Measurements from ENCODE around the gene SMOC1.

- no peak for TF ChIP-seq ZNF146 (CRISPR knock-in tag; IDR thresholded peaks at IDR 0.05; ENCODE audit: unreplicated experiment)
- TF ChIP-seq CTCF (IDR thresholded peaks at IDR 0.05 in 2 of 3, conservative IDR thresholded peaks at IDR 0.05 in 1 of 3; ENCODE audit: insufficient read depth in 2 of 3, low read depth in 1 of 3, low read length in 3 of 3): no peak
- TF ChIP-seq EP300 (IDR thresholded peaks at IDR 0.05; ENCODE audit: low read length): no peak
- no peak for TF ChIP-seq FOXJ3 (CRISPR knock-in tag; IDR thresholded peaks at IDR 0.05)
- TF ChIP-seq EZH2 (IDR thresholded peaks at IDR 0.05; ENCODE audit: borderline replicate concordance, low read depth, low read length): no peak
- no peak for TF ChIP-seq YY1 (IDR thresholded peaks at IDR 0.05; ENCODE audit: borderline replicate concordance in 1 of 3, control insufficient read depth in 1 of 3, extremely low read depth in 1 of 3, insufficient read depth in 3 of 3, insufficient read length in 1 of 3, insufficient replicate concordance in 2 of 3, low read depth in 1 of 3, low read length in 2 of 3)
- TF ChIP-seq SAP30 (IDR thresholded peaks at IDR 0.05; ENCODE audit: borderline replicate concordance, insufficient read depth, low read depth, low read length, poor library complexity, severe bottlenecking): no peak
These were observed 126.1 kb downstream of the SMOC1 start for GRCh38 chr14:70005281-70005805.
